GM12878 (cell line): ENCODE results near the gene CLCNKA.

ENCODE experiments used
- POLR2A ChIP-seq: IDR thresholded peaks from 2 replicates; pipeline ENCODE4 v1.6.1; 2011; ENCODE audit warnings: low read depth, mild to moderate bottlenecking, low read length
- SP1 ChIP-seq: IDR thresholded peaks from one replicate; pipeline ENCODE4 v1.6.1; 2011; ENCODE audit warnings: low read depth, low read length
- SPI1 ChIP-seq: IDR thresholded peaks from 2 replicates; pipeline ENCODE4 v1.6.1; 2011; ENCODE audit warnings: low read depth, mild to moderate bottlenecking, low read length, moderate library complexity, borderline replicate concordance; ENCODE audit not compliant: insufficient read depth
- TCF3 ChIP-seq: IDR thresholded peaks from 2 replicates; pipeline ENCODE4 v1.6.1; 2012; ENCODE audit warnings: low read depth, mild to moderate bottlenecking, low read length, borderline replicate concordance; ENCODE audit not compliant: insufficient read depth
- ZSCAN29 ChIP-seq: fragments of 450-650 bp; IDR thresholded peaks from 2 replicates; pipeline ENCODE4 v1.6.1; 2017; ENCODE audit warnings: mild to moderate bottlenecking, moderate library complexity
- TF ChIP-seq, protein P1 (sequence below), 3 experiments: IDR thresholded peaks in 2 of 3; conservative IDR thresholded peaks in 1 of 3; 2 replicates each; pipeline ENCODE4 v1.5.1; 2011; ENCODE audit warnings: low read depth in 3 of 3, low read length in 3 of 3, mild to moderate bottlenecking in 3 of 3, control low read depth in 2 of 3, moderate library complexity in 2 of 3, inconsistent platforms in 1 of 3, mixed read lengths in 1 of 3; ENCODE audit not compliant: control insufficient read depth in 2 of 3, insufficient read depth in 1 of 3; ENCODE audit errors: extremely low read depth in 1 of 3
- TF ChIP-seq, protein P2 (sequence below): IDR thresholded peaks from 2 replicates; pipeline ENCODE4 v1.6.1; 2012; ENCODE audit warnings: low read length, inconsistent platforms

DNA sequence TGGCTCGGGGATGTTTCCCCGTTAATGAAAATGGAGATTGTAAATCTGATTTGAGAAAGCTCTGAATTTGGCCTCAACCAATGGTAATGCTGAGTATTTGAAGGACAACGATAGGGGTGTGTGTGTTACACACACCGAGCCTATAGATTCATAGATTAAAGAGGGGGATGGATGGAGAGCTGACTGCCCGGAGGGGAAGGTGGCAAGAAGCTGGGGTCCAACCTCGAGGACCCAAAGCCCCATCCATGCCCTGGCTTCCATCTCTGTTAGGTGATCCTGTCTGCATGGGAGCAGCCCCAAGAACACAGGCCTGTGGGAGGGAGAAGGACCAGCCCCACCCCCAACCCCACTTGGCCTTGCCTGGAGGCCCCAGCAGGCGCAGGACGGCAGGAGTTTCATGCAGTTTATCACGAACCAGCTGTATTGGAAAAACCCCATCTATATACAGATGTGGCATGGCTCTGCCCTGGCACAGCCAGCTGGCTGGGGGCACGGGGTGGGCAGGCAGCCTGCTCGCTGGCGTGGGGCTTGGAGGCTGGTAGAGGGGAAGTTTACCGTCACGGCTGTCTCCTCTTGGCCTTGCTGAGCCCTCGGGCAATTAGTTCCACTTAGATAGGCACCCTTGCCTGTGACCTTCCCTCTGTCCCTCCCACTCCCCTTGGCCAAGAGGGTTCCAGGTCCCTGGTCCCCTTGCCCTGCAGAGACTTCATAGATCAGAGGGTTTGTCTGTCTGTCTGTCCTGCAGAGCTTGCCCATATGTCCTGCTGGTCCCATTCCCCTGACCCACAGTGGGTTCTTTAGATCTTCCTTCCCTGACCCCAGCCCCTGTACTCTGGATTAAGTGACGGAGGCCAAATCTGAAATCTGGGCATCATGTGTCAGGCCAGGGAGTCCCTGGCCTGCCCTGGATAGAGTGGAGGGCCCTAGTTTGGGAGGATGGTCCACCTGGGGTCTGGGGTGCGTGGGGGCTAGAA lies 7.0 kb upstream of the CLCNKA start:
- TF ChIP-seq, protein P1, sequence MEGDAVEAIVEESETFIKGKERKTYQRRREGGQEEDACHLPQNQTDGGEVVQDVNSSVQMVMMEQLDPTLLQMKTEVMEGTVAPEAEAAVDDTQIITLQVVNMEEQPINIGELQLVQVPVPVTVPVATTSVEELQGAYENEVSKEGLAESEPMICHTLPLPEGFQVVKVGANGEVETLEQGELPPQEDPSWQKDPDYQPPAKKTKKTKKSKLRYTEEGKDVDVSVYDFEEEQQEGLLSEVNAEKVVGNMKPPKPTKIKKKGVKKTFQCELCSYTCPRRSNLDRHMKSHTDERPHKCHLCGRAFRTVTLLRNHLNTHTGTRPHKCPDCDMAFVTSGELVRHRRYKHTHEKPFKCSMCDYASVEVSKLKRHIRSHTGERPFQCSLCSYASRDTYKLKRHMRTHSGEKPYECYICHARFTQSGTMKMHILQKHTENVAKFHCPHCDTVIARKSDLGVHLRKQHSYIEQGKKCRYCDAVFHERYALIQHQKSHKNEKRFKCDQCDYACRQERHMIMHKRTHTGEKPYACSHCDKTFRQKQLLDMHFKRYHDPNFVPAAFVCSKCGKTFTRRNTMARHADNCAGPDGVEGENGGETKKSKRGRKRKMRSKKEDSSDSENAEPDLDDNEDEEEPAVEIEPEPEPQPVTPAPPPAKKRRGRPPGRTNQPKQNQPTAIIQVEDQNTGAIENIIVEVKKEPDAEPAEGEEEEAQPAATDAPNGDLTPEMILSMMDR (IDR thresholded peaks at IDR 0.05 in 2 of 3, conservative IDR thresholded peaks at IDR 0.05 in 1 of 3; ENCODE audit: control insufficient read depth in 2 of 3, extremely low read depth in 1 of 3, insufficient read depth in 1 of 3, low read depth in 3 of 3, low read length in 3 of 3), result no peak
- TF ChIP-seq SPI1, result no peak
- TF ChIP-seq TCF3, result no peak
- no peak for TF ChIP-seq SP1
- TF ChIP-seq POLR2A, result no peak
- TF ChIP-seq, protein P2, sequence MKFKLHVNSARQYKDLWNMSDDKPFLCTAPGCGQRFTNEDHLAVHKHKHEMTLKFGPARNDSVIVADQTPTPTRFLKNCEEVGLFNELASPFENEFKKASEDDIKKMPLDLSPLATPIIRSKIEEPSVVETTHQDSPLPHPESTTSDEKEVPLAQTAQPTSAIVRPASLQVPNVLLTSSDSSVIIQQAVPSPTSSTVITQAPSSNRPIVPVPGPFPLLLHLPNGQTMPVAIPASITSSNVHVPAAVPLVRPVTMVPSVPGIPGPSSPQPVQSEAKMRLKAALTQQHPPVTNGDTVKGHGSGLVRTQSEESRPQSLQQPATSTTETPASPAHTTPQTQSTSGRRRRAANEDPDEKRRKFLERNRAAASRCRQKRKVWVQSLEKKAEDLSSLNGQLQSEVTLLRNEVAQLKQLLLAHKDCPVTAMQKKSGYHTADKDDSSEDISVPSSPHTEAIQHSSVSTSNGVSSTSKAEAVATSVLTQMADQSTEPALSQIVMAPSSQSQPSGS, result no peak
- no peak for TF ChIP-seq ZSCAN29
